ENCODE results near the gene ALG2.
A peak's percentile ranks its signal among the peaks of the same experiment; 100 is the strongest.
"Not testable (repeated sequence)": the region's sequence is repeated elsewhere in the genome, so short reads cannot be mapped to it uniquely, and the experiment has no call there.

ALG2 gene

DNA sequence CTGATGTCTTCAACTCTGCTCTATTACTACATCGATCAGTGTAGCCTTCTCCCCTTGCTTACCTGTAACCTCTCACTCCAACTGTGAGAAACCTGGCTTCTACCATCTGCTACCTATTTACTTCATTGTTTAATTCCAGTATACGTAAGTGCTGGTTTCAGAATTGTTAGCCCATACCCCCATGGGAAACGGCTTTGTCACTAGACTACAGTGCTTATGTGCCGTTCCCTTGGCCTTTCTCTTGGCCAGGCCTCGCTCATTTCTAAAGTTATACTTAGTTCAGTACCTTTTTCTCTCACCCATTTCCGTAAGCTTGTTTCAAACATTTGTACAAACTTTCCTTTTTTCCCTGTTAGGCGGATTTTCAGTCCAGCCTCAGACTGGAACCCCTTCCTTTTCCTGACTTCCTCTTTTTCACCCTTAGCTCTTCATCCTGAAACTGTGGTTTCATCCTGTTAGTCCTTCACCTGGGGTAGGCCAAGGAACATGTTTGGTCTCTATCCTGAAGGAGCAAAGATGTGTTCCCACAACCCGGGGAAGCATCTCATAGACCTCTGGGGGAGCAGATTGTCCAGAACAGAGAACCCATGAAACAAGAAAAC, 21.7 kb downstream of the ALG2 start:
- Mint-ChIP-seq H3K27me3 (no peaks in the 10 kb centered on the region), H3K9me3 (no peaks in the 10 kb centered on the region), H3K4me1 (no peaks in the 10 kb centered on the region), H3K27ac (ENCODE audit: low read depth) (no peak overlapping the region), H3K4me3 (no peak overlapping the region), H3K36me3 (ENCODE audit: insufficient read depth) (no peaks in the 10 kb centered on the region)
- DNase-seq (ENCODE audit: low spot score in 2 of 2): no peak
- no peak for ATAC-seq (replicated peaks; ENCODE audit: extremely low read depth, poor library complexity, severe bottlenecking)

GRCh38 chr9:99197987-99198386, 23.8 kb downstream of the ALG2 start:
- H3K27ac Mint-ChIP-seq (ENCODE audit: low read depth): no peak overlapping the region

DNA sequence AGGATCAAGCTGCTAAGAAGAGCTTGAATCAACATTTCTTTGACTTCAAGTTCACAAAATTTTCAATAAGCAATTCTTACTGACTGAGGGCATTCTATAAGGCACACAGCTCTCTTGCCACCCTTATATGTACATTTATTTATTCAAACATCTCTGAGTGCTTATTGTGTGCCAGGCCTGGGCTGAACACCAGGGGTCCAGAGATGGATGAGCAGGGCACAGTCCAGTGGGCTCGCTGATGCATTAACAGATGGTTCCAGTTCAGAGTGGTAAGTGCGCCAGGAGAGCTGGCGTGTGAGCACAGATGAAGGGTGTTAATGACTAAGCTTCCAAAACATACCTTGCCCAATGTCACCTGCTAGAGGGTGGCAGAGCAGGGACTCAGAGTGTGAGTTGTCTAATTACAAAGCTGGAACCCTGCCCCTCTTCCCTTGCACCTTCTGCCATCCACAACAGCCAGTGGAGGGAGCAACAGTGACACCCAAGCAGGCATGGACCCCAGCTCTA, 24.6 kb downstream of the ALG2 start:
- no peaks in the 10 kb centered on the region for H3K9me3 Mint-ChIP-seq
- no peak for ATAC-seq (replicated peaks; ENCODE audit: extremely low read depth, poor library complexity, severe bottlenecking)
- H3K27ac Mint-ChIP-seq (ENCODE audit: low read depth): no peak overlapping the region
- no peaks in the 10 kb centered on the region for H3K36me3 Mint-ChIP-seq (ENCODE audit: insufficient read depth)
- no peaks in the 10 kb centered on the region for H3K4me1 Mint-ChIP-seq
- no peak for DNase-seq (ENCODE audit: low spot score in 2 of 2)
- H3K4me3 Mint-ChIP-seq: no peak overlapping the region
- peaks cover 5% of the 10 kb centered on the region for H3K27me3 Mint-ChIP-seq

More at GRCh38 chr9:99197987-99198386, 23.8 kb downstream of the ALG2 start:
- no peaks in the 10 kb centered on the region for H3K27me3 Mint-ChIP-seq
- H3K9me3 Mint-ChIP-seq: no peaks in the 10 kb centered on the region
- no peak overlapping the region for H3K4me3 Mint-ChIP-seq
- H3K36me3 Mint-ChIP-seq (ENCODE audit: insufficient read depth): no peaks in the 10 kb centered on the region
- ATAC-seq (replicated peaks; ENCODE audit: extremely low read depth, poor library complexity, severe bottlenecking): no peak
- DNase-seq (ENCODE audit: low spot score in 2 of 2): no peak
- H3K4me1 Mint-ChIP-seq: no peaks in the 10 kb centered on the region

GRCh38 chr9:99196484-99196883, 25.3 kb downstream of the ALG2 start:
- not testable (repeated sequence) for H3K4me1 Mint-ChIP-seq; H3K9me3 Mint-ChIP-seq; H3K27ac Mint-ChIP-seq (ENCODE audit: low read depth); DNase-seq (ENCODE audit: low spot score in 2 of 2); H3K4me3 Mint-ChIP-seq; ATAC-seq (replicated peaks; ENCODE audit: extremely low read depth, poor library complexity, severe bottlenecking); H3K27me3 Mint-ChIP-seq; H3K36me3 Mint-ChIP-seq (ENCODE audit: insufficient read depth)

GRCh38 chr9:99193466-99193821, 28.3 kb downstream of the ALG2 start:
- Mint-ChIP-seq H3K9me3 (no peaks in the 10 kb centered on the region), H3K27ac (ENCODE audit: low read depth) (no peak overlapping the region), H3K4me1 (no peaks in the 10 kb centered on the region), H3K36me3 (ENCODE audit: insufficient read depth) (no peaks in the 10 kb centered on the region), H3K4me3 (no peak overlapping the region), H3K27me3 (peaks cover 40% of the 10 kb centered on the region)
- ATAC-seq (replicated peaks; ENCODE audit: extremely low read depth, poor library complexity, severe bottlenecking) (no peak), DNase-seq (ENCODE audit: low spot score in 2 of 2) (no peak)

GRCh38 chr9:99192786-99193465, 28.8 kb downstream of the ALG2 start:
- Mint-ChIP-seq H3K4me1 (no peaks in the 10 kb centered on the region), H3K9me3 (no peaks in the 10 kb centered on the region), H3K36me3 (ENCODE audit: insufficient read depth) (no peaks in the 10 kb centered on the region), H3K27ac (ENCODE audit: low read depth) (no peak overlapping the region), H3K27me3 (peaks cover 45% of the 10 kb centered on the region), H3K4me3 (no peak overlapping the region)
- DNase-seq (ENCODE audit: low spot score in 2 of 2): no peak
- ATAC-seq (replicated peaks; ENCODE audit: extremely low read depth, poor library complexity, severe bottlenecking): no peak

GRCh38 chr9:99190597-99191283, 31.0 kb downstream of the ALG2 start:
- H3K36me3 Mint-ChIP-seq (ENCODE audit: insufficient read depth): no peaks in the 10 kb centered on the region
- H3K4me3 Mint-ChIP-seq: no peak overlapping the region
- no peaks in the 10 kb centered on the region for H3K9me3 Mint-ChIP-seq
- H3K27me3 Mint-ChIP-seq: peaks cover 45% of the 10 kb centered on the region
- no peak overlapping the region for H3K27ac Mint-ChIP-seq (ENCODE audit: low read depth)
- ATAC-seq (replicated peaks; ENCODE audit: extremely low read depth, poor library complexity, severe bottlenecking) (no peak), DNase-seq (ENCODE audit: low spot score in 2 of 2) (no peak)
- H3K4me1 Mint-ChIP-seq: no peaks in the 10 kb centered on the region

GRCh38 chr9:99189887-99190596, 31.7 kb downstream of the ALG2 start:
- ATAC-seq (replicated peaks; ENCODE audit: extremely low read depth, poor library complexity, severe bottlenecking) (no peak), DNase-seq (ENCODE audit: low spot score in 2 of 2) (no peak)
- Mint-ChIP-seq H3K9me3 (no peaks in the 10 kb centered on the region), H3K27ac (ENCODE audit: low read depth) (no peak overlapping the region), H3K4me1 (no peaks in the 10 kb centered on the region), H3K27me3 (peaks cover 45% of the 10 kb centered on the region), H3K4me3 (no peak overlapping the region), H3K36me3 (ENCODE audit: insufficient read depth) (no peaks in the 10 kb centered on the region)

DNA sequence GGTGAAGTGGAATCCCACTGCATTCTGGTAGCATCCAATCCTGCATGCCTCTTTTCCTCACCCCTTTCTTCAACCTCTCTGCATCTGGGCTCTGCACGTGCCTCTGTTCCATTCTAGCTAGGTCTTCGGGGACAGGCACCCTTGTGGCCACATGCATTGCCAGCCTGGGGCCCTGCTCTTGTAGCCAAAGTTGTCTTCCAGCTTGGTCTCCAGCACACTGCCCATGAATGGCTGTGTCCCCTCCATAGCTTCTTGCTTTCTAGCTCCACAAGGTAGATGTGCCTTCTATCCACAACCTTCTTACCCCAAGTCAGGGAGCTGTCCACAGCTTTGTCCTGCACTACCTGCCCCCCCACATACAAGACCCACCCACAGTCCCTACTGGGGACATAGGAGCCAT, 32.6 kb downstream of the ALG2 start:
- no peaks in the 10 kb centered on the region for H3K36me3 Mint-ChIP-seq (ENCODE audit: insufficient read depth)
- peaks cover 8% of the 10 kb centered on the region for H3K4me1 Mint-ChIP-seq
- DNase-seq (ENCODE audit: low spot score in 2 of 2) (no peak), ATAC-seq (replicated peaks; ENCODE audit: extremely low read depth, poor library complexity, severe bottlenecking) (no peak)
- peaks cover 45% of the 10 kb centered on the region for H3K27me3 Mint-ChIP-seq
- no peak overlapping the region for H3K4me3 Mint-ChIP-seq
- no peak overlapping the region for H3K27ac Mint-ChIP-seq (ENCODE audit: low read depth)
- H3K9me3 Mint-ChIP-seq: no peaks in the 10 kb centered on the region

DNA sequence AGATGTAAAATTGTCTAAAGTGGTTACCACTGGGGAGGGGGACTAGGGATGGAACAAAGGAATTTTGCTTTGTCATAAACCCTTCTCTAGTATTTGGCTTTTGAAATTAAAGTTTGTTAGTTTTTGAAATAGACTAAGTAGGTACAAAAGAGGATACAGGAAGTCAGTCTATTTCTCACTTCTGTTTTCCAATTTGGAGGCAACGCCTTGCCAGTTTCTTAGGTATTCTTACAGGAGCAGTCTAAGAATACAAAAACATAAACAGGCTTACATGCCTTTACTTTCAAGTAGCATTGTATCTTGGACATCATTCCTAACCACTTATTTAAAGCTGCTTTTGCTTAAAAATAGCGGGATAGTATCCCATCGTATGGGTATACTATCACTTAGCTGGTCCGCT, 34.4 kb downstream of the ALG2 start:
- Mint-ChIP-seq H3K4me3 (no peak overlapping the region), H3K9me3 (no peaks in the 10 kb centered on the region), H3K36me3 (ENCODE audit: insufficient read depth) (no peaks in the 10 kb centered on the region), H3K4me1 (peaks cover 11% of the 10 kb centered on the region), H3K27me3 (peaks cover 41% of the 10 kb centered on the region), H3K27ac (ENCODE audit: low read depth) (no peak overlapping the region)
- ATAC-seq (replicated peaks; ENCODE audit: extremely low read depth, poor library complexity, severe bottlenecking) (no peak), DNase-seq (ENCODE audit: low spot score in 2 of 2) (no peak)

DNA sequence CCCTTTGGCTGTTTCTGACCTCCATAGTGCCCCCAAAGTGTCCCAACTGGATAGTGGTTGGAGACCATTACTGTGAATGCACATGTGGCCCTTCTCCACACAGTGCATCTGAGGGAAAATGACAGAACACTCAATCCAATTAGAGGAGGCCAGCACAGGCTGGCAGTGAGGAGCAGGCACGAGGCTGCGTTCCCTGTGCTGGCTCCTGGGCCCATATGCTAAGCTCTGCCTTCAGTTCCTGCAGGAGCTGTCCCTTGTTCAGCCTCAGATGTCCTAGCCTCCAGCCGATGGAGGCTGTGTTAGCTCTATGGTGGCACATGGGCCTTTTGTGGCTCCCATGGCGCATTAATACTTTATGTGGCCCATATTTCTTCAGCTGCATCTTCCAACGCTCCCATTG, 35.8 kb downstream of the ALG2 start:
- Mint-ChIP-seq H3K27ac (ENCODE audit: low read depth) (no peak overlapping the region), H3K9me3 (no peaks in the 10 kb centered on the region), H3K4me1 (peaks cover 17% of the 10 kb centered on the region), H3K27me3 (peaks cover 30% of the 10 kb centered on the region), H3K4me3 (no peak overlapping the region), H3K36me3 (ENCODE audit: insufficient read depth) (peaks cover 2% of the 10 kb centered on the region)
- DNase-seq (ENCODE audit: low spot score in 2 of 2) (no peak), ATAC-seq (replicated peaks; ENCODE audit: extremely low read depth, poor library complexity, severe bottlenecking) (no peak)

DNA sequence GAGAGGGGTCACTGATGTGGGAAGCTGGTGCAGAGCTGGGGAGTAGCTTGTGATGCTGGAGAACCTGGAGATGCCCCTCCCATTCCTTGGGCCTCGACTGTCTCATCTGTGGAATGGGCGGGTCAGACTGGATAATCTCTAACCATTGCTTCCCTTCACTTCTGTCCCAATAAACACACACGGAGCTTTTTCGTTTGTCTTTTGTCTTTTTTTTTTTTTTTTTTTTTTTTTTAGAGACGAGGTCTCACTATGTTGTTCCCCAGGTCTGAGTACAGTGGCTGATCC, 36.5 kb downstream of the ALG2 start:
- ATAC-seq (replicated peaks; ENCODE audit: extremely low read depth, poor library complexity, severe bottlenecking): no peak
- H3K4me1 Mint-ChIP-seq: peaks cover 17% of the 10 kb centered on the region

More for the DNA sequence above, 36.5 kb downstream of the ALG2 start:
- Mint-ChIP-seq H3K27ac (ENCODE audit: low read depth) (peak overlapping the region; percentile 20), H3K27me3 (peaks cover 23% of the 10 kb centered on the region), H3K36me3 (ENCODE audit: insufficient read depth) (peaks cover 2% of the 10 kb centered on the region), H3K4me3 (no peak overlapping the region), H3K9me3 (no peaks in the 10 kb centered on the region)
- DNase-seq (ENCODE audit: low spot score in 2 of 2): no peak
